GM19467 (cell line): ENCODE measurements around the gene MYBPC3.
"Not testable (repeated sequence)": the region's sequence is repeated elsewhere in the genome, so short reads cannot be mapped to it uniquely, and the experiment has no call there.

Experiments used
- ATAC-seq: cut with Tn5 transposase; IDR thresholded peaks from one replicate; pipeline ENCODE4 v1.9.1; 2021; ENCODE audit warnings: mild to moderate bottlenecking, moderate library complexity; ENCODE audit not compliant: unreplicated experiment

Gene MYBPC3

DNA sequence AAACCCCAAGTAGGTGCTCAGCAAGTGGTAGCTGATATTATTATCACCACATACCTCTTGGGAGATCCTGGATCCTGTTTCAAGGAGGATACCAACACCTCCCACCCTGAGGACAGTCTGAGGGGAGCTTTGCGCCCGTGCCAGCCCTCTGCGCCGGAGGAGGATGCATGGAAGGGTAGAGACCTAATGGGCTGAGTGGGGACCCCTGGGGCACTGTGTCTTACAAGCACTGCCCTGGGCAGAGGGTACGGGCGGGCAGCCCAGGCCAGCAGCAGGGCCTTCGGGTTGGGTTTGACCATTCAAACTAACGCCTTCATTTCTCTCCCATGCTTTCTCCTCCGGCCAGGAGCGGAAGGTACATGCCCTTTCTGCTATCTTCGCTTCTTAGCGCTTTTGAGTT is 26.3 kb downstream of the MYBPC3 start:
- ATAC-seq, result no peak

DNA sequence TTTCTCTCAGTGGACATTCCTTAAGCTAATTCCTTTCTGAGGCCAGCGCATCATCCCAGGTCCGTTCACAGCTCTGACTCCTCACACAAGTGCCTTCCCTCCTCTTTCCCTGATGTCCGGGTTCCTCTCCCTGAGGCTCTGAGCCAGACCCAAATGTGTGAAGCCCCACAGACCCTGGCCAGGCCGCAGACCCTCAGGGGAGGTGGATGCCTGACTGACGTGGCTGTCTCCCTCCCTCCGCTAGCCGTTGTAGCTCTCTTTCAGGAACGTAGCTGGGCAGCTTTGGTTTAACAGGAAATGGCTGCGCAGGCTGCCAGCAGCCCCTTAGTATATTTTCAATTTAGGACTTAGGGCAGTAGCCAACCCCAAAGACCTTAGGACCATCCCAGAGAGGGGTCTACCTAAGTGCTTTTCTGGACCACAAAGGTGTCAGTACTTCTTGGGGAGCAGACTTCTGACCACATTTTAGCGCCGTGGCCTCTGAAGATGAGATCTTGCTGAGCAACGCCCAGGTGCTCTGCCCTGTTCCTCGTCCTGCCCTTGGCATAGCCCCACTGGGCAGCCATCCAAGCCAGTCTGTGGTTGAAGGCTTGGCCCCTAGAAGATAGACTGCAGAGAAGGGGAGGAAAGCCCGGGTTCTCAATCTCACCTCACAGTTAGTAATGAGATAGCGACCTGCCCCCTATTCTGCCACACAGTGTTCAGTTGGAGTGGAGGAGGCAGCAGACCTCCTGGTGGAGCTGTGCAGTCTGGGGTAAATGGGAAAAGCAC is 27.0 kb downstream of the MYBPC3 start:
- ATAC-seq, result no peak

DNA sequence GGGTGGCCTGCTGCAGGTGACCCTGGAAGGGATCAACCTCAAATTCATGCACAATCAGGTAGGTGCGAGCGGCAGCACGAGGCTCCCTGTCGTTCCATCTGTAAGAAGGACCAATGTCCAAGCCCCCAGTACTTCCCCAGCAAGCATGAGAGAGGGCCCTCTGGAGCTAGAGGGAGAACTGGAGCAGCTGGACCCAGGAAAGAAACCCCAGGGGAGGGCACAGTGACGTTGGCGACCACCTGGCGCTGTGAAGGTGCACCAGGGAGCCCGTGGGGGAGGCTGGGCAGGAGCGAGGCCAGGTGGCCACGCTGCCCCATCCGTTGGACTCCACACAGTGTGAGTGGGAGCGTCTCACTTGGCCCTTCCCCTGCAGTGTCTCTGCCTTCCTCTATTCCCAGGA is 28.0 kb downstream of the MYBPC3 start:
- no peak for ATAC-seq

DNA sequence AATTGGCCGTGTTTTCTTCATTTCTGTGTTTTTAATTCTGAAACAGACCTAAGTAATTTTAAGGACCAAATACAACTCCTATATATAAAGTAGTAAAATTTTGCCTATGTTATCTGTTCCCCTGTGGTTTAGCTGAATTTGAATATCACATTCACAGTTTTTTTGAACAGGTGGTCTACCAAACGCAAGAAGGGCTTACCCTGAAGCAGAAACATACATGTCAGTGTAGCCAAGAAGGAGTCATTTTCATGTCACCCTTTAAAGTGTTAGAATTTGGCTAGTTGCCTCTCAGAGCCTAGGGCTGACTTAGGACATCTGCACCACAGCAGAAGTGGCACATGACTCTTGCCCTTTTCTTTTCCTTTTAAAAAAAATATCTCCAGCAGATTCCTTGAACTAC is 34.3 kb downstream of the MYBPC3 start:
- ATAC-seq, result no peak

DNA sequence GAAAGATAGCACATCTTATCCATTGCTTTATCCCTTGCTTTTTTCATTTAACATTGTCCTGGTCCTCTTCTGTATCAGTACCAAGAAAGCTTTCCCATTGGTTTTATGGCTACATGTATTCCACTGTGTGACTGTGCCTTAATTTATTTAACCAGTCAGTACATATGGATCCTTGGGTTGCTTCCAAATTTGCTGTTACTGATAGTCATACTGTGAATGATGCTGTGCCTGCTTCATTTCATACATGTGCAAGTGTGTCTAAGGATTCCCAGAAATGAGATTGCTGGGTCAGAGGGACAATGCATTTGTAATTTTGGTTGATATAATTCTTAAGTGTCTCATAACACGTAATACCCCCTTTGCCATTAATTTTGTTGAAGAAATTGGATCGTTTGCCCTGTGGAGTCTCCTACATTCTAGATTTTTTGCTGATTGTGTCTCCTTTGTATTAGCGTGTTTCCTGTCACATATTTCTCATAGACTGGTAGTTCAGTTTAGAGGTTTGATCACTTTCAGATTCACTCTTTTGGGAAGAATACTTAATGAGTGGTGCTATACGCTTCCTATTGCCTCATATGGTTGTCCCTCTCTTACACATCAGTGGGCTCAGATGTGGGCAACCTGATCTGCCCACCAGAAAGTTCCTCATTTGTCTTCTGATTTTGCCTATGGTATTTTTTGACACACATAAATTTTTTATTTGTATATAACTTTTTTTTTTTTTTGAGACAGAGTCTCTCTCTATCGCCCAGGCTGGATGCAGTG is 35.3 kb downstream of the MYBPC3 start:
- no peak for ATAC-seq

DNA sequence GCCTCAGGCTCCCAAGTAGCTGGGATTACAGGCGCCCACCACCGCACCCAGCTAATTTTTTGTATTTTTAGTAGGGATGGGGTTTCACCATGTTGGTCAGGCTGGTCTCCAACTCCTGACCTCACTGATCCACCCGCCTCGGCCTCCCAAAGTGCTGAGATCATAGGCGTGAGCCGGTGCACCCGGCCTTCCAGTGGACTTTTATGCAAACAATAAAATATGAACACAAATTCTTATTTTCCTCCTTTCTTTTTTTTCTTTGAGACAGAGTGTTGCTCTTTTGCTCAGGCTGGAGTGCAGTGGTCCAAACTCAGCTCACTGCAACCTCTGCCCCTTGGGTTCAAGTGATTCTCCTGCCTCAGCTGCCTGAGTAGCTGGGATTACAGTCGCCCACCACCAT is 36.0 kb downstream of the MYBPC3 start:
- ATAC-seq, result not testable (repeated sequence)

DNA sequence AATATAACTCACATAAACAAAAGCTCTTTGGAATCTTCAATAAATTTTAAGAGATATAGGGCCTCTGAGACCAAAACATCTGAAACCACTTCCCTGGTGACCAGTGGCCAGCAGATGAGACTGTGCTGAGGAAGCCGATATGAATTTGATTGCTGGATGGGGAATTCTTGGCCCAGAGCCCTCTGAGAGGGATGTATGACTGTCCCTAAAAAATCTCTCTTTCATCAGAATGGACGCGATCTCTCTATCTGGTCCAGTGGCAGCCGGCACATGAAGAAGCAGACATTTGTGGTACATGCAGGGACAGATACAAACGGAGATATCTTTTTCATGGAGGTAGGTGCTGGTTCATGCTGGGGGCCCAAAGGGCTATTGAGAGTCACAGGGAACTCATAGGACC is 37.5 kb downstream of the MYBPC3 start:
- no peak for ATAC-seq

DNA sequence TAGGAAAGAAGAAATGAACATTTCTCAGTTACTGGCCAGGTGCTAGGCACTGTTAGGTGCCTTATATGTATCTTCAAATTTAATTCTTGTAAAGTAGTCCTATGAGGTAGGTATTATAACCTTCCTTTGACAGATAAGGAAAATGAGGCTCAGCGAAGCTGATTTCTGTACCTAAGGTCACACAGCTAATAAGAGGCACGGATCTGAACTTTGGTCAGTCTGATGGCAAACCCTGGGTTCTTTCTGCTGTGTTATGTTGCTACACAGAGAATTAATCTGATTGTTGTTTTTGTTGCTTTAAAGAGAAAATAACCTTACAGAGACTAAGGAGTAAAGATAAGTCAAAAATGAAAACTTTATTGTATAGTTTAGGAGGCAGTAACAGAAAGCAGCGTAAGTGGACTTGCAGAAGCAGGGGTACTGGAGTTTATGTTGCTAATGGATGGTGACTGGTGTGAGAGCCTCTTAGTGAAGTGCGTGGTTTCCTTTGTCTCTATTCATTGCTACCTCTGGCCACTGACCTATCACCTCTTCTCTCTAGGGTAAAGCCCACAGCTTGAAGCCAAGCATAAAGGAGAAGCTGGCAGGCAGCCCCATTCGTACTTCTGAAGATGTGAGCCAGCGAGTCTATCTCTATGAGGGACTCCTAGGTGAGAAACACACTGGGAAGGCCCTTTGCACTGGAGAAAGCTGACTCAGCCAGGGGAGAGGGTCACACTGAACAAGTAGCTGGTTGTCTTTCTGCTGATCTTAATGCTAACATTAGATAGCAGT is 44.3 kb downstream of the MYBPC3 start:
- no peak for ATAC-seq

DNA sequence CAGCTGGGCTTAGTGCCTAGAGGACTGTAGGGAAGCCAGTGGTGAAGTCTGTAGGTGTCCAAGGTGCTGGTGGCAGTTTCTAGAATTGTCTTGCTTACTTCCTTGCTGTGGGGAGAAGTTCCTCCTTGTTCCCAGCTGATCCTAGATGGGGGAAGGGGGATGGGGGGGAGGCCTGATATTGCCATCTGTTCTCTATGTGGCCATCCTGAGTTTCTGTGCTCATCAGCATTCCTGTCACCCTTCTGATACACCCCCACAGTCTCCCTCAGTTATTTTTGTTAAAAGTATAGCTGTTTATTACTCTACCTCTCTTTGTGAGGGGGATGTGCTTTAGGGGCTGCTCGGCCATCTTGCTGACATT is 46.0 kb downstream of the MYBPC3 start:
- no peak for ATAC-seq

DNA sequence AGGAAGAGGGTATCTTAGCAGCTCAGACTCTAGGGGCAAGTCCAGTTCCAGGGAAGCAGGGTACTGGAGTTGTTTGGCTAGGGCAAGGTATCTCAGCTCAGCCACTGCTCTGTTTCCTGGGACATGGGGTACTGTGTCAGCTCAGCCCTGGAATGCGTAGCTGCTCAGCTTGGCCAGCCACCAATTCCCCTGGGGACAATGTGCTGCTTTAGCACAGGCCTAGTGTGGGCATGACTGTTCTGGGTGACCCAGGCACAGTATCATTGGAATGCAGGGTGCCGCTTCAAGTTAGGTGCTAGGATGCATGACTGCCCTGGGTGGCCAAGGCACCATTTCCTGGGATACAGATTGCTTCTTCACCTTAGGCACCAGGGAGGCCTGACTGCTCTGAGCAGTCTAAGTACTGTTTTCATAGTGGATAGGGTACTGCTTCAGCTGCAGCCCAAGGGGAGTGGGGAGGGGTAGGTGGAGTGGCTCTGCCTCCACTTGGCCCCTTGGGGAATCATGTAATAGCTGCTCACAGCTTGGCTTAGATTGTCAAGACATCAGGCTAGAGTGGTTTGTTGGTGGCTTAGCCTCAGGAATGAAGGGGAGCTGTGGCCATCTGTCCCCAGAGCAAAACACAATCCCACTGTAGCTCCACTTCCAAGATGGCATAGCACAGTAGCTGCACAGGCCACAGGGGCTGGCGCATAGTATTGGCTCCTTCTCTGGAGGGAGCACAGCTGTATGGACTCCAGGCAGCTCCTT is 46.6 kb downstream of the MYBPC3 start:
- ATAC-seq, result no peak

DNA sequence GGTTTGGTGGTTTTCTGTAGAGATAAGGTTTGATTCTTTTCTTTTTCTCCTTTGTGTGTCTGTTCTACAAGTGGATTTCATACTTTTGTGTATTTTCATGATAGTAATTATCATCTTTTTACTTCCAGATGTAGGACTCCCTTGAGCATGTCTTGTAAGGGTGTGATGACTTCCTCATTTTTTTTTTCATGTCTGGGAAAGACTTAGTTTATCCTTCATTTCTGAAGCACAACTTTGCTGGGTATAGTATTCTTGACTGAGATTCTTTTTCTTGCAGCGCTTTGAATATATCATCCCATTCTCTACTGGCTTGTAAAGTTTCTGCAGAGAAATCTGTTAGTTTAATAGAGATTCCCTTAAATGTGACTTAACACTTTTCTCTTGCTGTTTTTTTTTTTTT is 49.6 kb downstream of the MYBPC3 start:
- ATAC-seq, result no peak

DNA sequence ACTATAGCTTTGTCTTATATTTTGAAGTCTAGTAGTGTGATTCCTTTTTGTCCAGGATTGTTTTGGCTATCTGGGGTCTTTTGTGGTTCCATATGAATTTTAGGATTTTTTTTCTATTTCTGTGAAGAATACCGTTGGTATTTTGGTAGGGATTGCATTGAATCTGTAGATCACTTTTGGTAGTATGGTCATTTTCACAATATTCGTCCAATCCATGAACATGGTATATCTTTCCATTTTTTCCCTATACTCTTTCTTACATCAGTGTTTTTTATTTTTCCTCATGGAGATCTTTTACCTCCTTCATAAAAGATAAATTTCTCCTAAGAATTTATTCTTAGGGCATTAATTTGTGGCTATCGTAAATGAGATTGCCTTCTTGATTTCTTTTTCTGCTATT is 53.4 kb downstream of the MYBPC3 start:
- no peak for ATAC-seq

DNA sequence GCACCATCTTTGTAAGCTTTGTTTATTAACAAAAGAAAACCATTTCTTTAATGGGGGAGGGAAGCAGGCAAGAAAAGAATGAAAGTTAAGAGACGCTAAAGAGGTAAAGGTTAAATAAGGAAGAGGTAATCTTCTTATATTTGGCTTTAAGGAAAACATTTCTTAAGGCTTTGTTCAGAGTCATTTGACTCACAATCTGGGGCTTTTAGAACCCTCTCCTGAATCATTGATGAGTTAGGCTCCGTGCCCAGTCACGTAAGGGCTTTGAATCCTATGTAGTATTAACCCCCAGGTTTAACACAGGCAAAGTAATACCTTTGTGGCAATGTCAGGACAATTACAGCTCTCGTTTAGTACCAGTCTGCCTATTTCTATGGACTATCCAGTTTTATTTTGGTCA is 56.5 kb downstream of the MYBPC3 start:
- no peak for ATAC-seq

DNA sequence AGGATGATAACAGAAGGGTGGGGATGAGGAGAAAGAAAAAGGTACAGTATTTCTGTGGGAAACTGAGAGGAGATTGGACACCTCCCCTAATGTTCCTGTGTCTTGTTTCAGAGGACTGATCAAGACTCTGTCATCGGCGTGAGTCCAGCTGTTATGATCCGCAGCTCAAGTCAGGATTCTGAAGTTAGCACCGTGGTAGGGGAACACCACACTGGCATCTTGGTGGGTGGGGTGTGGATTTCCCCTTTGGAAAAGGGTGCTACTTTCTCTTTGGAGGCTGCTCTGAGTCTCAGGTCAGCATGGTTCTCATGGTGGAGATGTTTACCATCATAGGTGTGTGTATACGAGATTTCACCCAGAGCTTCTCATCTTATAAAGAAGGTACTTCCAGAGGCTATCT is 57.1 kb downstream of the MYBPC3 start:
- ATAC-seq, result no peak

DNA sequence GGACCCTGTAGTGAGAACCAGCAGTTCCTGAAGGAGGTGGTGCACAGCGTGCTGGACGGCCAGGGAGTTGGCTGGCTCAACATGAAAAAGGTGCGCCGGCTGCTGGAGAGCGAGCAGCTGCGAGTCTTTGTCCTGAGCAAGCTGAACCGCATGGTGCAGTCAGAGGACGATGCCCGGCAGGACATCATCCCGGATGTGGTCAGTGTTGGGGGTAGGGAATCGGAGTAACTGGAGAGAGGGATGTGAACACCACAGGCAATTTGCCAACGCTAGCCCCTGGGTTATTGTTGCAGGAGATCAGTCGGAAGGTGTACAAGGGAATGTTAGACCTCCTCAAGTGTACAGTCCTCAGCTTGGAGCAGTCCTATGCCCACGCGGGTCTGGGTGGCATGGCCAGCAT is 62.6 kb downstream of the MYBPC3 start:
- ATAC-seq, result no peak

DNA sequence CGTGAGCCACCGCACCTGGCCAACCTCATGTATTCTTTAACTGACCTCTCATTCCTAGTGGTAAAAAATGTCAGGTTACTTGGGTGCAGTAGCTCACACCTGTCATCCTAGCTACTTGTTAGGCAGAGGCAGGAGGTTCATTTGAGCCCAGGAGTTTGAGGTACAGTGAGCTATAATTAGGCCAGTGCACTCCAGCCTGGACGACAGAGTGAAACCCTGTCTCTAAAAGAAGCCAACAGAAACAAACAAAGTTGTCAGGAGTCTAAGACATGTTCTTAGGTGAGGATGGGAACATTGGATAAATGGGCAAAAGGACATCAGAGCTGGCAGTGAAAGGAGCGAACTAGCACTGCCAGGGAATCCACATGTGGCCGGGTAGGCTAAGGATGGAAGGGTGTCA is 64.4 kb downstream of the MYBPC3 start:
- ATAC-seq, result no peak

DNA sequence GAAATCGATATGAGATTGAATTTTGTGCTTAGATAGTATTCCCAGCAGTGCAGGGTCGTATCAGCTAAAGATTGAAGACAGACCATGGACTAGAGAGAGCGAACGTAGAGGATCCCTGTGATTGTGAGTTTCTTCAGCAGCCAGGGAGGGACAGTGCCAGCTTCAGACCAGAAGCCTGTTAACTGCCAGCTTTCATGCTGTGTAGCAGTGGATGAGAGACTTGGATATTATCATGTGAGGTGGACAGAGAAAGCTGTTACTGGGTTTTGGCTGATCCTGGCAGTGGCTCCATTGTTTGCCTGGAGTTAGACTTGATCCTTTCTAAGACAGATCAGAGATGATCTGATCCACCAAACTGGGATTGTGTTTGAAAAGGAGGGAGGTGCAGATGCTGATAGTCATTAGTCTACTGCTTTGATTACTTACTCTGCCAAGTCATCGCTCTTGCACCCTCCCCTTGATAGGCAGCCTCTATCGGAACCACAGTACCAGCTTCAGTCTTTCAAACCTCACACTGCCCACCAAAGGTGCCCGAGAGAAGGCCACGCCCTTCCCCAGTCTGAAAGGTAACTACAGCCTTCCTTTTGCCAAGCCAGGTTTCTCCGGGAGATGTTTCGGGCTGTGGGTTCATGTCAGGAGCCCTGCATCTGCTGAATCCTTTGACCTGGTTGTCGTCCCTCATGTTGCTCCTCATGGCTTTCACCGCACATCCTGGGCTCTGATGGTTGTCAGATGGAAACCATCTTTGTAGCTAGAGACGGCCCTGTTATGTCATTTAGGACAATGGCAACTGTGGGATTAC is 66.3 kb downstream of the MYBPC3 start:
- ATAC-seq, result no peak

DNA sequence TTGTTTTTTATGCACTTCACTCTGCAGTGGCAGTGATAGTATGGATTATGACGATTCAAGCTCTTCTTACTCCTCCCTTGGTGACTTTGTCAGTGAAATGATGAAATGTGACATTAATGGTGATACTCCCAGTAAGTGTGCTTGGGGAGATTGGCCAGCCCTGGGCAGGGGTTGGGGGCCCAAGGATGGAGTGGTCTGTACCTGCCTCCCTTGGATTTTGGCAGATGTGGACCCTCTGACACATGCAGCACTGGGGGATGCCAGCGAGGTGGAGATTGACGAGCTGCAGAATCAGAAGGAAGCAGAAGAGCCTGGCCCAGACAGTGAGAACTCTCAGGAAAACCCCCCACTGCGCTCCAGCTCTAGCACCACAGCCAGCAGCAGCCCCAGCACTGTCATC is 68.4 kb downstream of the MYBPC3 start:
- ATAC-seq, result no peak

DNA sequence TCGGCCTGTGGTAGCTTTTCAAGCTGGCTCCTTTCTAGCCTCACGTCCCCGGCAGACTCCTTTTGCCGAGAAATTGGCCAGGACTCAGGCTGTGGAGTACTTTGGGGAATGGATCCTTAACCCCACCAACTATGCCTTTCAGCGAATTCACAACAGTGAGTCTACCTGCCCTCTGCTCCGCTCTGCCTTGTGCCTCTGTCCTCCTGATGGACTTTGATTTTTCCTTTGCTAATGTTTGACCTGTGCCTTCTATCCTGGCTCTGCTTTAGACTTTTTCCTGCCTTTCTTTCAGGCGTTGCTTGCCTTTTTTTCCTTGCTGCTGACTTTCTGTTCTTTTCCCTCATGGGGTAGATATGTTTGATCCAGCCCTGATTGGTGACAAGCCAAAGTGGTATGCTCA is 70.0 kb downstream of the MYBPC3 start:
- no peak for ATAC-seq
